ENCODE measurements around the gene KIAA1755.

KIAA1755 gene

GRCh38 chr20:38165966-38166702 lies 94.4 kb downstream of the KIAA1755 start:
- no peak for DNase-seq (ENCODE audit: low spot score)

DNA sequence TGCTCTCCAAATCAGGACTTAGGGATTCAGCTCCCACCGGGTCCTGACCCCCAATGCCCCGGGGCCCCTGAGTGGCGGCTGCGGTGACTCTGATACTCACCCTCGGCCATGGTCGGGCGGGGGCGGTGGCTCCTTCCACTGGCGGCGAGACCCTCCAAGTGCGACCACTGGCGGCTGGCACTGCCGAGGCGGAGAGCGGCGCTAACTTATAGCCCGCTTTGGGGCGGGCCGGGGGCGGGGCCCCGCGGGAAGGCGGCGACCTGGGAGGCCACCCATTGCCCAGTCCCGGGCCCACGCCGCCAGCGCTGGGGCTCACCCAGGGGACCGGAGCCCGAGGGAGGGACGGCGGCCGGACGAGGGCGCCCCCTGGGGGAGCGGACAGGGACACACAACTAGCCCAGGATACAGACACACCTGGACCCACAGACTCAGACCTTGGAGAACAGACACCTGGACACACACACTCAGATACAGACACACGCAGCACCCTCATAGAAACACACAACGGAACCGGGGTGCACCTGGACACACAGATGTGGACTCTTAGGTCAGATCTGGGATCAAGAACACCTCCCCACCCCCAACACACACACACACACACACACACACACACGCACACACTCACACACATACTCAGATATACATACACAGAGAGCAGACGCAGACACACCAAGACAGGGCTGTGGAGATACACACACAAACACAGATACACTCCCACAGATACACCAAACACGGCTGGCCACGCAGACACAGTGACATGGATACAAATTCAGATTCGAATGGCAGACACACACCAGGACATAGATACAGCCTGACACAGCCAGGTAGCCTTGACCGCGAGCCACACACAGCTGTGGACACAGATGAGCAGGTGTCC lies 95.2 kb downstream of the KIAA1755 start, which contains the start of gene TGM2:
Gene TGM2 (minus strand): TSS at position 182 of the 877 bp plus-strand sequence. CDS start 72 bp downstream, at position 110.
- peak; percentile 12 for DNase-seq (ENCODE audit: low spot score)

DNA sequence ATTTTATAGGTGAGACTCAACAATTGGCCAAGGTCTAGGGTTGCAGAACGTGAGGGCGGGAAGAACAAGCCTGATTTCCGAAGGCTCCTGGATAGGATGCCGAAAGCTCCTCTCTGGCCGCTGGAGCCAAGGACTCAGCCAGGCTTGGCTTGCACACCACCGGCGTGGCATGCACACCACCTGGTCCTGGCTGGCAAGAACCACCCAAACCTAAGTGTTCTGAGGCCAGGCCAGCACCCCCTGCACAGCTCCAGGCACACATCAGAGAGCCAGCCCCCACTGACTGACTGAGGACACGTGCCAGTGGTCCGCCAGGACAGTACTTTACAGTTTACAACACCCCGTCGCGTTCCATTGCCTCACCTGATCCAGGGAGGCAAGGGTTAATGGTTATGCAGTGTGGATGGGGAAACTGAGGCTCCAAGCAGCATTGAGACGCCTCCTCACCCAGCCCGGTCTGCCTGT lies 95.9 kb downstream of the KIAA1755 start:
- DNase-seq (ENCODE audit: low spot score) = no peak

DNA sequence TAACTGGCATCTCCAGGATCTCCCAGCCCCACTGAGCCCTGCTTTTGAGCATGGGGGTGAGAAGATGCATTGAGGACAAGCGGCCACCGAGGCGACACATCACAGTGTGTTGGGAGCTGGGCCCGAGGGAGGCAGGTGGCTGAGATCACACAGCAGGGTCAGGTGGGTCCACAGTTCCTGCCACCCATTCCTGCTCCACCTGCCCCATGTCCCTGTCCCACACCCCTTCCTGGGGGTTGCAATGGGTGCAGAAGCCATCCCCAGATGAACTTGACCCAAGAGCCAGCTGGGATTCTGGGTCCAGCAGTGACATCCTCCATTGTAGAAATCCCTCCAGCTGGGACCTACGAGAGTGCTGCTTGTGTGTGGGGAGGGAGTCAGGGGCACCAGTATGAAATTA lies 96.5 kb downstream of the KIAA1755 start:
- DNase-seq (ENCODE audit: low spot score) = no peak

DNA sequence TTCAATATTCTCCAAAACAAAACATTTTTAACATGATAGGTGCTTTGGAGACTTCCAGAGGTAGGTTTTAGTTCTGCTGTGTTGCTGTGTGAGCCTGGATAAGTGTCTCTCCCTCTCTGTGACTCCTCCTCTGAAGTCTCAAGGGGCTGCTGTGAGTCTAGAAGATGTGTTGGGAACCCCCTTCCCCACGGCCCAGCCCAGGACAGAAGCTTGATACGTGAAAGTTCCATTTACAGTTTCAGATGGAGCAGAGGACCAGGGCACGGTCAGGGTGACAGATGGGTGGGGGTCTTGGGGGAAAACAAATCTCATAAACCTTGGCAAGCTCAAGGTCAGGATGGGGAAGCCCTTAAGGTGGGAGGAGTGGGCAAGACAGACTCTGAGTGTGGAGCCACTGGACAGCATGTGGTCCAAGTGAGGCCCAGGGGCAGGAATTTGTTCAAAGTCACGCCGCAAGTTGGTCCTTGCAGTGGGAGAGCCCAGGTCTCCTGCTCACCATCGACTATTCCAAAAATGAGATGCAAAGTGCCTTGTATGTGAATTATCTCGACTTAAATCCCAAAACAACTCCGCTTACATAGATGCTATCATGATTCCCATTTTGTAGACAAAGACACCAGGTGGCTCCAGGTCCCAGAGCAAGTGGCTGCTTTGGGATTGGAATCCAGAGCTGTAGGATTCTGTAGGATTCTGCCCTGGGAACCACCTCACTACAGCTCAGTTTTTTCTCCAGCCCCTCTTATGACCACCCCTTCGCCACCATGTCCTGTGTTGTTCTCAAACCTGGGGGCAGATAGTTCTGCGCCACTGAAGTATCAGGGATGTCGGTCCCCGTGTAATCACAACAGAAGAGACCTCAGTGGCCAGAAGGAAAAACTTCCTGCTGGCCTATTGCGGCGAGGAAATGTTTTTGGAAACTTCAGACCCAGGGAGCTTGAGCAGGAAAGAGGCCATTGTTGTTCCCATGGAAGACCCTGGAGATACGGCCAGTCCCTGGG lies 97.4 kb downstream of the KIAA1755 start:
- no peak for DNase-seq (ENCODE audit: low spot score)

- no peak for DNase-seq (ENCODE audit: low spot score)
These were observed 98.4 kb downstream of the KIAA1755 start for GRCh38 chr20:38162149-38162548.

- DNase-seq (ENCODE audit: low spot score) = no peak
These were observed 99.1 kb downstream of the KIAA1755 start for GRCh38 chr20:38161412-38161774.
